Posterior cingulate gyrus (tissue), 11 donors: ENCODE data around the gene PIP5K1C.
"Not testable (repeated sequence)": the region's sequence is repeated elsewhere in the genome, so short reads cannot be mapped to it uniquely, and the experiment has no call there.

Experiments
- DNase-seq, 10 donors: peaks; one replicate each; pipeline versions ENCODE4 v3.0.0 to v3.0.0-alpha.2; 2020 to 2021; ENCODE audit warnings: mixed read lengths in 3 of 10
- intact Hi-C: fragments of 100-400 bp; cut with DNase I; formaldehyde crosslinking; loops from one replicate; pipeline ENCODE4 v1.15.1; 2023

The PIP5K1C gene

DNA sequence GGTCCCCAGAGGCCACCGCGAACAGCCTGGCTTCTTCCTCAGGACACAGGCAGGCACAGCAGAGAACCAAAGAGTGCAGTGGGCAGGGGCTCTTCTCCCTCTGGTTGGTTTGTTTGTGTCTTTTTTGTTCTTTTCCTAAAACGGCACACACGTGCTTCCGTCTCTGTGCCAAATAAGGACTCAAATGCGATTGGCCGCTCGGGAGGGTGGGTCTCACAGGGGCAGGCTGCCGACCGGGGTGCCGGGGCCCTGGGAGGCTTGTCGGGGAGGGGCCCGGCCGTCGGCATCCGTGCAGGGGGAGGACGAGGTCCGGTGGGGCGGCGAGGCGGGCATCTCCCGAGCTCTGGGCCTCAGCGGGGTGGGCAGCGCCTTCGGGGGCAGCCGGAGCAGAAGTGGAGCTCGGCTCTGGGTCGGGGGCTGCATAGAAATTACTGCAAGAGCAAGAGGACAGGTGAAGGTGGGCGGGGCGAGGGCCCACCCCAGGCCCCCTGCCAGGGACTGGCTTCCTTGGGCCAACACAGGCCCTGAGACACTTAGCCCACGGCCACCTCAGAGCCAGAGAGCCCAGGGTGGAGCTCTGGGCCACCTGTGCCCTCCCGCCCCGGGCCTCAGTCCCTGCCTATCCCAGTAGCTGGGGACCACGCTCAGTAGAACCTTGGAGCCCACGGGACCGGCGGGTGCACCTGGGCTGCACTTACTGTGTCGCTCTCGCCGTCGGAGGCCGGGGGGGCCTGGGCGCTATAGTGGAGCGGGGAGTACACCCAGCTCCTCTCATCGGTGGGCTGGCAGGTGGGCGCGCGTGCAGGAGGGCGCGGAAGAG, 67.3 kb downstream of the PIP5K1C start:
- intact Hi-C loops, result no loop called here
- DNase-seq, result peak in 7 of 10 donors; percentile 37 to 90 (median 52)

DNA sequence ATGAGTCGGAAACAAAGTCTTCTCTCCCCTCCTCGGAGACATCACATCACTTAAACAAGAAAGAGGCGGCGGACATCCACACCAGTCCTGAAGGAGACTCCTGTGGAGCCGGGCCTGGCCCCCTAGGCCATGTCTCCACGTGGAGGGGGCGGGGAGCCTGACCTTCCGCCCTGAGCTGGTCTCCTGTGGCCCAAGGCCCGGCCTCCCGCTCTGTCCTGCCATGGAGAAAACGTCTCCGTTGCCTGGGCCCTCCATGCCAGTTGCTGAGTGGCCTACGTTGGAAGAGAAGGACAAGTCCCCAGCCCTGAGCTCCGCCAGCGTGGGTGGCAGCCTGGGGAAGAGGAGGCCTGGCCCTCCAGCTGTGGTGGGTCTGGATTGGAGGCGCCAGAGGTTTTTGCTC, 68.2 kb downstream of the PIP5K1C start:
- intact Hi-C loops, result no loop called here
- DNase-seq, result no peak

DNA sequence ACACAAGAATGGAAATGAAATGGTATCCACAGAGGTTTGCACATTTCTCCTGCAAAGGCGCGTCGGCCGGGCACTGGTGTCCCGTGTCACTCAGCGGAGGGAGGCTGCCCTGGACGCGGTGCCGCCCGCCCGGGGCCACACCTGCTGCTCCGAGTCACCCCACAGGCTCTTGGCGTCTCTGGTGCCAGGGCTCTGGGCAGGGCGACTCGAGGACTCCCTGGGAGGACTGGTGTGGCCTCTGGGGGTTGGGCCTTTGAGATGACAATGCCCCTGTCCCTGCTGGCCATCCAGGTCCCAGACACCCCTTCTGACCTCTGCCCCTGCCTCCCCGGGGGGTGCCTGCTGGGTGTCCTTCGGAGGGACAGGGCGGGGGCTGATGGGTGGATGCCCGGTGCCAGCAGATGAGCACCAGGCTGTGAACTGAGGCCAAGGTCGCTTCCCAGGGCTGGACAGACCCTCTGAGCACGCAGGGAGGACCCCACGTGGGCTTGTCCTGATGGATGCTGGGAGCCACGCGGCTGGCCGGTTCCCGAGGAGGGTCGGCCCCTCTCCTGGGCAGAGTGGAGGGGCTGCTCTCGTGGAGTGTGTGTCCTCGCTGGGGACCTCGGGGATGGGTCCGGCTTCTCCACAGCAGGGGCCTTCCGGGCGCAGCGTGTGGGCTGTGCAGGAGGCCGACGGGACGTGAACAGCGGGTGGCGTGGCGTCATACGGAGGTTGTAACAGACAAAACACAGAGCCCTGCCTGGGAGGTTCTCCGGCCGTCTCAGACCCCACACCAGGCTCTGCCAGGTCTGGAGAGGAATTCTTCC, 69.0 kb downstream of the PIP5K1C start:
- intact Hi-C loops, result no loop called here
- no peak for DNase-seq

DNA sequence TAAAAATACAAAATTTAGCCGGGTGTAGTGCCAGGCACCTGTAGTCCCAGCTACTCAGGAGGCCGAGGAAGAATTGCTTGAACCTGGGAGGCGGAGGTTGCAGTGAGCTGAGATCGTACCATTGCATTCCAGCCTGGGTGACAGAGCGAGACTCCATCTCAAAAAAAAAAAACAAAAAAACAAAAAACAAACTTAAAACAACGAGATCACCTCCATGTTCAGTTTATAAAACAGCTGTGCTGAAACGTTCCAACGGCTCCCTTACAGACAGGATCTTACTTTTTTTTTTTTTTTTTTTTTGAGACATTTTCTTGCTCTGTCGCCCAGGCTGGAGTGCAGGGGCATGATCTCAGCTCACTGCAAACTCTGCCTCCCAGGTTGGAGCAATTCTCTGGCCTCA, 71.5 kb downstream of the PIP5K1C start:
- intact Hi-C loops, result not testable (repeated sequence)

DNA sequence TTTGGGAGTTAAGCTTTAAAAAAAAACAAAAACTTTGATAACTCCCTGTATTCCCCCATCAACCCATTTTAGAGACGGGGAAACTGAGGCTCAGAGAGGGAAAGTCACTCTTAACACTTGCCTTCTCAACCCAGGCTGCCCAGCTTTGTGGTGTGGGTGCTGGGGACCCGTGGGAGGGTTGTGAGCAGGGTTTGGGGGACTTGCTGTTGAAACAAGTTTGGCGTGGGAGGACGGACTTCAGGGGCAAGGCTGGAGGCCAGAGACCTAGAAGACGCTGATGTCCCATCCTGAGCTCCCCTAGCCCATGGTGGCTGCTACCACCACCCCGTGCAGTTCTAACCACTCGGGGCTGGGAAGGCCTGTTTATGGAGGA, 72.9 kb downstream of the PIP5K1C start:
- intact Hi-C loops, result no loop called here
- no peak for DNase-seq

More for the DNA sequence above, 71.5 kb downstream of the PIP5K1C start:
- DNase-seq, result not testable (repeated sequence)

DNA sequence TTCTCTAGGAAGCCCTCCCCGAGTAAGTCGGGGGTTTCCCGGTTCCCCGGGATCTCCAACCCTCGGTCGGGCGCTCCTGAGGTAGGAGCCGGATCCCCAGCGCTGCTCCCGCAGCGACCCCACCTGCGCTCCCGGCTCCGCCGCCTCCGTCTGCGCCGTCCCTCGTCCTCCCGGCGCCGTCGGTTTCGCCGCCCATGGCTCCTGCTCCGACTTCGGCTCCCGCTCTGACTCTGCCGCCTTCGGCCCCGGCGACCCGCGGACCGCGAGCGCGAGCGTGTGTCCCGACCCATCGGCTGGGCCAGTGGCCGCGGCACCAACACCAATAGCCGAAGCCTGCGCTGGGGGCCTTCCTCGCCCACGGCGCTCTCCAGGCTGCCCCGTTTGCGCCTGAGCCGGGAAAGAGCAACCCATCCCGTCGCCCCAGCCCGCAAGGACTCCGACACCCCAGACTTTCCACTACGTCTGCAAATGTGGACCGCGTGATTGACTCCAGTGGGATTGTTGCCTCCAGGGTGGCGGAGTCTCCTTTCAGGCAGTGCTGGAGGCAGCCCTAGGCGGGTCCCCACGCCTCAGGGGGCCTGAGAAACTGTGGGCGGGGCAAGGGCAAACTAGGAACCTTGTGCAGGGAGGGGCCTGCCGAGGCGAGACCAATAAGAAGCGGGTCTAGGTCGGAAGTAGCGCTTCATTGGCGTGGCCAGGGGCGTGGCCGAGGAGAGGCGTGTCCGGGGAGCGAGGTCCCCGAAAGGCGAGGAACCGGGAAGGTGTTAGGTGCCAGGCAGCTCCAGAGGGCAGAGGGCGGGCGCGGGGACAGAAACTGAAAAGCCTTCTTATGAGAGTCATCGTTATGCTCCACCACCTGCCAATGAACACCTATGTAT, 73.6 kb downstream of the PIP5K1C start, which contains the start of gene CACTIN:
Gene CACTIN (minus strand): TSS at position 318 of the 878 bp plus-strand sequence. CDS start 28 bp downstream, at position 290.
- intact Hi-C loops, result no loop called here
- DNase-seq, result peak; percentile 97 to 100 (median 99)

DNA sequence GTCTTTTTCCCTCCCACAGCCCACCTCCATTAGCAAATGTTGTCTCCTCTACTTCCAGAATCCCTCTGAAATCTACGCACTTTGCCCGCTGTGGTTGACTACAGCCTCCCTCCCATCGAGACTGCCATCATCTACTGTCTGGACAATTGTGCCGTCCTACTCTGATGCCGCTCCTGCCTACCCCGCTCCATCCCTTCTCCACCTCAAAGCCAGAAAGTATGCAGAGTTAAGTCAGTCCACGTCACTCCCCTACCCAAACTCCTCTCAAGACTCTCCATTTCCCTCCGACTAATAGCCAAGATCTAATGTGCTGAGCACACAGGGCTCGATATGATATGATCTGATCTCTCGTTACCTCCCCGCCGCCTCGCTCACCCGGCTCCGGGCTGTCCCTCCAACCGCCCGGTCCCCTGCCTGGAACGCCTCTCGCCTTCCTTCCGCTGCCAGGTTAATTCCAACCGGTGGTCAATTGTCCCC, 74.2 kb downstream of the PIP5K1C start:
- intact Hi-C loops, result no loop called here
- no peak for DNase-seq

DNA sequence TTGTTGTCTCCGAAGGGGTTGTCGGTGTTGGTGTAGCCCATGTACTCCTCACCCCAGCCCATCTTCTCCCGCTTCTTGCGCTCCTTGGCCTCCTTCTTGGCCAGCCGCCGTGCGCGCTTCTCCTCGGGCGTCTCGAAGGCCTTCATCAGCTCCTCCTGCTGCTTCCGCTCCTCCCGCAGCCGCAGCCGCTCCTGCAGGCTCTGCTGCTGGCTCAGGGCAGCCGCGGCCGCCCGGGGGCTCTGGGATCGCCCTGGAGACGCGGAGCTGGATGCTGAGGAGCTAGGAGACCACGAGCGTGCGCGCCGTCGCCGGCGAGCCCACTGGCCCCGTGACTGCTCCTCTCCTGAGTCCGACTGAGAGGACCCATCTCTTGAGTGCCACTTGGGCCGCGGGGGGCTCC, 76.6 kb downstream of the PIP5K1C start:
- DNase-seq, result no peak
- intact Hi-C loops, result no loop called here

DNA sequence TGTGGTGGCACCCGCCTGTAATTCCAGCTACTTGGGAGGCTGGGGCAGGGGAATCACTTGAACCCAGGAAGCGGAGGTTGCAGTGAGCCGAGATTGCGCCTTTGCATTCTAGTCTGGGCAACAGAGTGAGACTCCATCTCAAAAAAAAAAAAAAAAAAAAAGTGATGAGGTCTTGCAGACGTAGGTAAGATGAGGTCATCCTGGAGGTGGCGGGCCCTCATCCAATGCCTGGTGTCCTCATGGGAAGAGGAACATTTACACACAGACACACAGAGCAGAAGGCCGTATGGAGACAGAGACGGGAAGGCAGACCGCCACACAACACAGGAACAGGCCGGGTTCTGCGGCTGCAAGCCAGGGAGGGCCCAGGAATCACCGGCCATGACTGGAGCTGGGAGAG, 78.0 kb downstream of the PIP5K1C start:
- intact Hi-C loops, result no loop called here
- DNase-seq, result no peak

DNA sequence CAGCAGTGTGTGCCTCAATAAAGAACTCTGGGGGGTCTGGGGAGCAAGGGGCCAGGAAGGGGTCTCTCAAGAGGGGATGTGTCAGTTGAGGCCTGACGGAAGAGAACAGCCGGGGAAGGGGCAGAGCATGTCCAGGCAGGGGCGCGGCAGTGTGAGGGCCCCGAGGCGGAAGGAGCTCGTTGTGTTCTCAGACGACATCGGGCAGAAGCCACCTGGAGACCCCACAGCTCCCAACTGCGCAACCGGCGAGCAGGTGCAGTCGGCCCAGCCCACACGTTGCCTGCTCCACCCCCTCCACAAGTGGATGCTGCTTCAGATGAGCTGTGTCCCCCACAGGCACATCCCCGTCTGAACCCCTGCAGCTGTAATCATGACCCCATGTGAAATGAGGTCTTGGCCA, 78.6 kb downstream of the PIP5K1C start:
- intact Hi-C loops, result no loop called here
- DNase-seq, result no peak

DNA sequence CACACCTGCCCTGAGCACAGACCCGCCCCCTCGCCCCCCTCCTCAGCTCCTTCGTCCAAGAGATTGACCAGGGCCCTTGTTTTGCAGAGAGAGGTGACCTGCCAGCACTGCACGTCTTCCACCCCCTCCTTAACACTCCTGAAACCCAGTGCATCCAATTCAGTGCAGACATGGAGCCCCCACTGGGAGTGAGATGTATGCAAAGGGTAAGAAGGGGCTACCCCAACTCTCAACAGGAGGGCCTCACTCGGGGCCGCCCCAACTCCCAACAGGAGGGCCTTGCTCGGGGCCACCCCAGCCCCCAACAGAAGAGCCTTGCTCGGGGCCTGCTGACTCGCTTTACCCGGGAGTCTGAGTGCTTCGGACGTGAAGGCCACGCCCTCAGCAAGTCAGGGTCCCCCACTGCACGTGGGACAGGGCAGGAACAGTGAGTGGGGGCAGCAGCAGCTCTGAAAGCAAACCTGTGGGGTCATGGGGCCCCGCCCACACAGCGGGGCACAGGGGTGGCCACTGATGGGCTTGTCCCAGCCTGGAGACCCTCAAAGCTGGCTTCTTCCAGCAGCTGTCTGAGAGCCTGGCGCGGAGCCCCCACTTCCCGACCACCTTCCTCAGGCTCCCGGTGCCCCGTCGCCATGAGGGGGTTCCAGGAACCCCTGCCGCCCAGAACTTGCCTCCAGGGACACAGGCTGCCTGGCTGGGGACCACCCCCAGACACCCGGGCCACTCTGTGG, 79.3 kb downstream of the PIP5K1C start:
- no peak for DNase-seq
- intact Hi-C loops, result no loop called here

DNA sequence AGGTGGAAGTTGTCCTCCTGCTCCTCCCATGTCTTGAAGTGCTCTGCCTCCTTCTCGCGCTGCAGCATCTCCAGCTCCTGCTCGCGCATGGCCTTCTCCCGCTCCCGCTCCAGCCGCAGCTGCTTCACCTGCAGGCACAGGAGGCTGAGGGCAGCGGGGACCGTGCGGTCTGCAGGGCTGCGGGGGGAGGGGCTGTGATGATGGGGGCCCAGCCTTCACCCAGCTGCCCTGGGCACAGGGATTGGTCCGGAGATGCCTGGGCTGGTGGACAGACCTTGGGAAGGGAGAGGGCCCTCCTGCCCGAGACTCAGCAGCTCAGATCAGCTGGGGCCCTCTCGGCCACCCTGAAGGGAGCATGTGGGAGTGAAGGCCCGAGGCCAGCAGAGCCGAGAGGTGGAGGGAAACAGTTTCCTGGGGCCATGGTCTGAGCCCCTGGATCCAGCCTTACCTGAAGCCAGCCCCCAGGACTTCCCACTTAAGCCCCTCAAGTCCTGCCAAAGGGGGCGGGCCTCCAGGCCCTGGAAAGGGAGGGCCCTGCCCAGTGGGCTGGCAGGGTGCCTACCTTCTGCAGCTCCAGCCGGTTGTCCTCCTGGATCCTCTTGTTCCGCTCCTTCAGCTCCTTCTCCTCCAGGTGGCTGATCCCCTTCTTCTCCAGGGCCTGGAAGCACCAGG, 80.0 kb downstream of the PIP5K1C start:
- intact Hi-C loops, result no loop called here
- no peak for DNase-seq

DNA sequence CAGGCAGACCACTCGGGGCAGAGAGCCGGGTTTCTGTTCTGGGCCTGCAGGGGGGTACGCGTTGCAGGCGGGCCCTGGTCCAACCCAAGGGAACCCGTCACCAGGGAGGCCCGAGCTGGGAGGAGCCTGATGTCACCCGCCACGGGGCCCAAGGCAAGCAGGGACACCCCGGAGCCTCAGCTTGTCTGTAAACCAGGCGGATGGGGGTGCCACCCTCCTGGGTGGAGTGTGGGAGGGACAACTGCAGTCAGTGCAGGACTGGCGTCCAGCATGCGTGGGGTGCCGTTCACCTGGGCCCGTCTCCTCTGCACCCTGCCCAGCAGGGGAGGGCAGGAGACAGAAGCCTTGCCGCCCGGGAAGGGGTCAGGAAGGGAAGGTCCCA, 80.6 kb downstream of the PIP5K1C start:
- no peak for DNase-seq
- intact Hi-C loops, result no loop called here

DNA sequence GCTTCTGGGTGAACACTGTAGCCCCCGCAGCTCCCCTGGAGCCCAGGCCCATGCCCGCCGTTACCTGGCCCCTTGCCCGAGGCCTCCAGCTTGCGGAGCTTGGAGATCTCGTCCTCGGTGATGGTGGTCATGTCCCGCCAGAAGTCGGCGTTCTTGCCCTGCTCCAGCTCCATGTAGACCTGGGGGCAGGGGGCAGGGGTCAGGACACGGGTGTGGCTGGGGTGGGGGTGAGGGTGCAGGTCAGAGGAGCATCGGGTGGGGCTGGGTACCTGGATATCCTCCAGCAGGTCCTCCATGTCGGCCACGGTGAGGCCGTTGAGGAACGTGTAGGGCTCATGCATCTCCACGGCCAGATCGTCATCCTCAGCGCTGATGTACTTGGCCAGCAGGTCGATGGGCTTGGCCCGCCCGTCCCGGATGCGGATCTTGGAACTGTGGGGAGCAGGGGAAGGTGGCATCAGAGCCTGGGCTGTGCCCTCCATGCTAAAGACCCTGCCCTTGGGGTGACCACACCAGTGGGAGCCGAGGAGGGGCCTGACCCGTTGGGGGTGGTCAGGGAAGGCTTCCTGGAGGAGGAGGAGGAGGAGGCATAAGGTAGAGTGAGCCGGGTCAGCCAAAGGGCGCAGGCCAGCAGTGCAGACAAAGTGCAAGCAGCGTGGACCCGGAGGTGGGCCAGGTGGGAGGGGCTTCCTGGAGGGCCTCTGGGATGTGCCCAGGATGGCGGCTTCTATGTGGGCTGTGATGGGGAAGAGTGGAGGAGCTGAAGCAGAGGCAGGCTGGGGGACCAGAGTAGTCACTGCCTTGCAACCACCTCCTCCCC, 81.2 kb downstream of the PIP5K1C start:
- intact Hi-C loops, result loop anchor here (1.0 kb wide), 1 partner anchor 74 kb away; no protein-coding TSS in a partner anchor
- no peak for DNase-seq

DNA sequence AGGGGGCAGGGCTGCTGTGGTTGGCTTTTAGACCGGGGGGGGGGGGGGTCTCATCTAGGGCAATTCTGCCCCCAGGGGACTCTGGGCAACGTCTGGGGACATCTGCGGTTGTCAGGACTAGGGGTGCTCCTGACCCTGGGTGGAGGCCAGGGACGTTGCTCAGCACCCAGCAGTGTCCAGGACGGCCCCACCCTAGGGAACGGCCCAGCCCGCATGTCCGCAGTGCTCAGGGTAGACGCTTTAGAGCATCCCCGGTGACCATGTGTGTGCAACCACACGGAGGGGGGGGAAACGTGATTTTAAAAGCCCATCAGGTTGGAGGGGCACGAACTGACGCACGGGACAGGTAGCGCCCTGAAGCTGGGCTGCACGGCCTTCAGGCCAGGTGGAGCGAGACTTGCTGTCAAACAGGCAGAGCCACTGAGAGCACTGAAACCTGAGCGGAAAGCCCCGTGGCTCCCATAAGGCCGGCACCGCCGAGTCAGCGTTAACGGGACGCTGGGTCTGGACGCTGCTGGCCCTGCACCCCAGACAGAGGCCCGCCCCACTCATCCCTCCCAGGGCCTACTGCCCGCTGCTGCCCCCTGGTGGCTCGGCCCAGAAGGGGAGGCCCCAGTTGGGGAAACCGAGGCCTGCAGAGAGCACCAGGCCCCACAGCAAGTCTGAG, 82.0 kb downstream of the PIP5K1C start:
- peak in 7 of 10 donors; percentile 48 to 94 (median 69) for DNase-seq
- intact Hi-C loops, result loop anchor here (1.0 kb wide), 1 partner anchor 73 kb away; no protein-coding TSS in a partner anchor

DNA sequence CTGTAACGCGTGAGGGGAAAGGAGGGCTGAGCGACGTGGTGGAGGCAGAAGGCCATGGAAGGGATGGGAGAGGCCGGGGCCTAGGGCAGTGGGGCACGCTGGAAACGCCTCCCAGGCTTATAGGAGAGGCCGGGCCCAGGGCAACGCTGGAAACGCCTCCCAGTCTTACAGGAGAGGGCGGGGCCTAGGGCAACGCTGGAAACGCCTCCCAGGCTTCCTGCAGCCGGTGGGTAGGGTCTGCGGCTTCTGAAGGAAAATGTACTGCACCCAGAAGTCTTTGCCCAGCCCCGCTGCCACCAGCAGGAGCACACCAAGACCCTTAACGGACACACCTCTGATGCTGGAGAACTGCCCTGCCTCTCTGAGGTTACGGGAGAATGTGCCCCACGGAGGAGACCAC, 82.8 kb downstream of the PIP5K1C start:
- DNase-seq, result no peak
- intact Hi-C loops, result no loop called here

DNA sequence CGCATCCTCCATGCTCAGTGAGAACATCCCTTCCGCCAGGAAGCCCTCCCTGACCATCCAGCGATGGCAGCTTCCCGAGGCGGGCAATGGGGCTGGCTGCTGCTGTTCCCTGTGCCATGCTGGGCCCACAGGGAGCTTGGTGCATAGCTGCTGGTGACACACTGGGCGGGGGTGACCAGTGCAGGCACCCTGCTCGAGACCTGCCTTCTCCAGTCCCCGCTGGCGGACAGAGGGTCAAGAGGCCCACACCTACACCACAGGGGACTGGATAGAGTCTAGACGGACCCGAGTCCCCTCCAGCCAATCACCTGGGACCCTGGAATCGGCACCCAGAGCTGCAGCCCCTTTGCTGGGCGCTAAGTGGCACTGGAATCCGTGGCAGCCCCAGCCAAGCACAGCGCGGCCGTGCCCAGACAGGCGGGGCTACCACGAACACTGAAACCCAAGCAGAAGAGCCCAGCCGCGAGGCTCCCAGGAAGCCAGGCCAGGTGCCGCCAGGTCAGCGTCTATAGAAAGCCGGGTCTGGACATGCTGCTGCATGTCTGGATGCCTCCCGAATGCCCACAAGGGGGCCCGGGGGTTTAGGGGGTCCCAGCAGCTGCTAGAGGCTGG, 84.6 kb downstream of the PIP5K1C start:
- DNase-seq, result no peak
- intact Hi-C loops, result no loop called here
